H9 (cell line): ENCODE data around the gene C8G. TPM values are rescaled to one million over a fixed set of nuclear protein-coding genes. Genes with fewer than 3 reads are reported as not detected.

ENCODE experiments used
- DNase-seq: peaks from one replicate; pipeline ENCODE4 v3.0.0-alpha.2; 2017
- H2AFZ ChIP-seq: one replicate; pipeline ENCODE4 v1.6.1; 2013; ENCODE audit warnings: mild to moderate bottlenecking, low read length, control low read depth, moderate library complexity
- H2AK5ac ChIP-seq: 2 replicates; pipeline ENCODE4 v1.6.1; 2013; ENCODE audit warnings: low read length, control low read depth, mixed read lengths; ENCODE audit not compliant: insufficient read length
- H2BK120ac ChIP-seq: one replicate; pipeline ENCODE4 v1.6.1; 2013; ENCODE audit warnings: low read depth, mild to moderate bottlenecking, low read length, control low read depth, inconsistent platforms; ENCODE audit not compliant: poor library complexity, severe bottlenecking
- H2BK12ac ChIP-seq: 2 replicates; pipeline ENCODE4 v1.6.1; 2013; ENCODE audit warnings: low read length, control low read depth, mixed read lengths, low read depth; ENCODE audit not compliant: insufficient read length
- H2BK15ac ChIP-seq: 2 replicates; pipeline ENCODE4 v1.6.1; 2013; ENCODE audit warnings: low read depth, low read length, control low read depth
- H2BK20ac ChIP-seq: one replicate; pipeline ENCODE4 v1.6.1; 2013; ENCODE audit warnings: low read depth, mild to moderate bottlenecking, low read length, control low read depth, inconsistent platforms; ENCODE audit not compliant: poor library complexity, severe bottlenecking
- H2BK5ac ChIP-seq: 2 replicates; pipeline ENCODE4 v1.6.1; 2013; ENCODE audit warnings: low read length, control low read depth, mixed read lengths; ENCODE audit not compliant: insufficient read length
- H3K14ac ChIP-seq: 2 replicates; pipeline ENCODE4 v1.6.1; 2013; ENCODE audit warnings: low read length, control low read depth; ENCODE audit not compliant: insufficient read depth
- H3K18ac ChIP-seq: 2 replicates; pipeline ENCODE4 v1.6.1; 2013; ENCODE audit warnings: low read depth, mild to moderate bottlenecking, mixed read lengths, low read length, control low read depth; ENCODE audit not compliant: insufficient read length
- H3K23ac ChIP-seq: 2 replicates; pipeline ENCODE4 v1.6.1; 2013; ENCODE audit warnings: low read length, control low read depth, mixed read lengths, low read depth; ENCODE audit not compliant: insufficient read length
- H3K23me2 ChIP-seq: 2 replicates; pipeline ENCODE4 v1.6.1; 2013; ENCODE audit warnings: low read depth, mild to moderate bottlenecking, mixed read lengths, low read length, control low read depth; ENCODE audit not compliant: insufficient read length, poor library complexity, severe bottlenecking
- H3K27ac ChIP-seq: 2 replicates; pipeline ENCODE4 v1.5.1; 2013; ENCODE audit warnings: low read length, control low read depth, mixed read lengths, low read depth; ENCODE audit not compliant: insufficient read length
- H3K27me3 ChIP-seq: 2 replicates; pipeline ENCODE4 v1.6.1; 2013; ENCODE audit warnings: low read length, control low read depth, inconsistent platforms; ENCODE audit not compliant: insufficient read depth
- H3K4ac ChIP-seq: 2 replicates; pipeline ENCODE4 v1.6.1; 2013; ENCODE audit warnings: low read depth, mild to moderate bottlenecking, control low read depth, inconsistent platforms, low read length, moderate library complexity
- H3K4me1 ChIP-seq: 2 replicates; pipeline ENCODE4 v1.6.1; 2013; ENCODE audit warnings: low read length, control low read depth, inconsistent platforms; ENCODE audit not compliant: insufficient read depth
- H3K4me2 ChIP-seq: 2 replicates; pipeline ENCODE4 v1.6.1; 2013; ENCODE audit warnings: low read length, control low read depth, mixed read lengths; ENCODE audit not compliant: insufficient read length, insufficient read depth
- H3K56ac ChIP-seq: 2 replicates; pipeline ENCODE4 v1.6.1; 2013; ENCODE audit warnings: low read depth, mild to moderate bottlenecking, mixed read lengths, low read length, control low read depth; ENCODE audit not compliant: insufficient read length
- H3K79me1 ChIP-seq: 2 replicates; pipeline ENCODE4 v1.6.1; 2013; ENCODE audit warnings: low read depth, mild to moderate bottlenecking, moderate library complexity, low read length, control low read depth, inconsistent platforms; ENCODE audit not compliant: insufficient read depth, poor library complexity, severe bottlenecking
- H3K79me2 ChIP-seq: 2 replicates; pipeline ENCODE4 v1.6.1; 2013; ENCODE audit warnings: low read length, control low read depth, inconsistent platforms; ENCODE audit not compliant: insufficient read depth
- H3K9ac ChIP-seq: 2 replicates; pipeline ENCODE4 v1.6.1; 2013; ENCODE audit warnings: low read length, control low read depth, mixed read lengths; ENCODE audit not compliant: insufficient read length; ENCODE audit errors: extremely low read depth
- H3K9me3 ChIP-seq: one replicate; pipeline ENCODE4 v1.6.1; 2013; ENCODE audit warnings: low read depth, low read length, inconsistent platforms; ENCODE audit not compliant: control insufficient read depth
- H3T11ph ChIP-seq: one replicate; pipeline ENCODE4 v1.6.1; 2013; ENCODE audit warnings: mild to moderate bottlenecking, low read length, control low read depth, inconsistent platforms
- H4K20me1 ChIP-seq: one replicate; pipeline ENCODE4 v1.6.1; 2013; ENCODE audit not compliant: control insufficient read depth, insufficient read length, insufficient read depth
- H4K5ac ChIP-seq: 2 replicates; pipeline ENCODE4 v1.6.1; 2013; ENCODE audit warnings: low read depth, mild to moderate bottlenecking, mixed read lengths, low read length, control low read depth; ENCODE audit not compliant: insufficient read length
- H4K8ac ChIP-seq: replicated peaks from 2 replicates; pipeline ENCODE4 v1.6.1; 2013; ENCODE audit warnings: low read length, control low read depth, mixed read lengths, low read depth; ENCODE audit not compliant: insufficient read length
- H4K91ac ChIP-seq: 2 replicates; pipeline ENCODE4 v1.6.1; 2013; ENCODE audit warnings: low read depth, mild to moderate bottlenecking, moderate library complexity, mixed read lengths, low read length, control low read depth; ENCODE audit not compliant: insufficient read length
- H3K27ac Mint-ChIP-seq, 3 experiments: 2 replicates in 2 of 3; 3 replicates in 1 of 3; pipeline ENCODE4 v1.8.0; 2020 to 2021; ENCODE audit warnings: mixed read lengths in 3 of 3, mild to moderate bottlenecking in 1 of 3, moderate library complexity in 1 of 3
- H3K27me3 Mint-ChIP-seq: 2 replicates; pipeline ENCODE4 v1.8.0; 2021; ENCODE audit warnings: low read depth, mild to moderate bottlenecking, moderate library complexity, mixed read lengths
- H3K36me3 Mint-ChIP-seq, 3 experiments: 2 replicates in 2 of 3; 3 replicates in 1 of 3; pipeline ENCODE4 v1.8.0; 2020 to 2021; ENCODE audit warnings: low read depth in 3 of 3, mixed read lengths in 3 of 3; ENCODE audit not compliant: insufficient read depth in 1 of 3
- H3K4me1 Mint-ChIP-seq, 2 experiments: 2 replicates each; pipeline ENCODE4 v1.8.0; 2020; ENCODE audit warnings: mixed read lengths in 2 of 2
- H3K4me3 Mint-ChIP-seq, 2 experiments: 2 replicates in 1 of 2; 3 replicates in 1 of 2; pipeline ENCODE4 v1.8.0; 2020 to 2021; ENCODE audit warnings: mild to moderate bottlenecking in 2 of 2, mixed read lengths in 2 of 2, moderate library complexity in 1 of 2
- H3K9me3 Mint-ChIP-seq, 2 experiments: 2 replicates in 1 of 2; 3 replicates in 1 of 2; pipeline ENCODE4 v1.8.0; 2020; ENCODE audit warnings: mild to moderate bottlenecking in 2 of 2, mixed read lengths in 2 of 2, moderate library complexity in 1 of 2
- CTCF ChIP-seq: fragments of 200-600 bp; sonication (generic); conservative IDR thresholded peaks from 3 replicates; pipeline ENCODE4 v1.8.0; 2021; ENCODE audit warnings: antibody characterized with exemption, mild to moderate bottlenecking
- WGBS: extraction: QIAGEN DNeasy Blood & Tissue Kit; methylation state at CpG from one replicate; pipeline ENCODE4 v1.1.7; 2013; ENCODE audit warnings: missing lambda C conversion rate, low lambda C conversion rate, mixed read lengths; ENCODE audit not compliant: insufficient read length; ENCODE audit errors: extremely low coverage; 5-methylcytosine and 5-hydroxymethylcytosine counted together
- total RNA-seq: library from RNA; stranded (reverse); gene quantifications from 2 replicates; pipeline ENCODE4 v1.2.1, GENCODE V29; 2021

The C8G gene
- total RNA-seq, 1 experiment from 2014 or later: 0.96 TPM

GRCh38 chr9:136984464-136985026, 39.5 kb downstream of the C8G start:
- H4K8ac ChIP-seq: no peak overlapping the region

More at GRCh38 chr9:136984464-136985026, 39.5 kb downstream of the C8G start:
- Histone ChIP-seq H3K18ac (no peak overlapping the region), H2BK12ac (no peak overlapping the region), H4K91ac (no peak overlapping the region), H3K9ac (no peak overlapping the region), H2BK120ac (no peak overlapping the region), H3K79me2 (no peaks in the 10 kb centered on the region), H3K4ac (no peak overlapping the region), H3K4me1 (no peaks in the 10 kb centered on the region), H3K9me3 (no peaks in the 10 kb centered on the region), H3K56ac (no peak overlapping the region), H2AK5ac (no peak overlapping the region), H4K5ac (no peak overlapping the region), H3T11ph (no peak overlapping the region), H3K79me1 (no peaks in the 10 kb centered on the region), H2BK15ac (no peak overlapping the region), H3K14ac (no peak overlapping the region), H3K23ac (no peak overlapping the region), H3K23me2 (no peaks in the 10 kb centered on the region), H2BK20ac (no peak overlapping the region), H2BK5ac (no peak overlapping the region), H3K4me2 (peak overlapping the region; percentile 9), H4K20me1 (no peaks in the 10 kb centered on the region), H2AFZ (no peak overlapping the region), H3K27me3 (no peaks in the 10 kb centered on the region), H3K27ac (no peak overlapping the region)
- Mint-ChIP-seq H3K27ac (no peak overlapping the region), H3K36me3 (peaks cover 0 to 3% (median 0%) of the 10 kb centered on the region in 3 experiments; a peak in 1 of 7 replicates), H3K4me3 (no peak overlapping the region), H3K27me3 (peaks cover 6% of the 10 kb centered on the region), H3K9me3 (no peaks in the 10 kb centered on the region), H3K4me1 (peaks cover 0 to 8% of the 10 kb centered on the region in 2 experiments; a peak in 2 of 4 replicates)
- no CpG with 5 or more reads among the region's 29 CpGs for WGBS
- no peak for TF ChIP-seq CTCF
- DNase-seq: no peak
